GM21529 (cell line): ENCODE measurements around the gene ASTN2.

Source experiments
- ATAC-seq: cut with Tn5 transposase; IDR thresholded peaks from one replicate; pipeline ENCODE4 v1.9.1; 2021; ENCODE audit not compliant: unreplicated experiment

ASTN2 gene

GRCh38 chr9:116451500-116452115, 963.2 kb downstream of the ASTN2 start:
- ATAC-seq = no peak

- peak; percentile 97 for ATAC-seq
Measured at GRCh38 chr9:116450378-116451139, 964.3 kb downstream of the ASTN2 start.

GRCh38 chr9:116449949-116450348, 964.9 kb downstream of the ASTN2 start:
- ATAC-seq = no peak

GRCh38 chr9:116448431-116448830, 966.4 kb downstream of the ASTN2 start:
- ATAC-seq = no peak

GRCh38 chr9:116447934-116448333, 966.9 kb downstream of the ASTN2 start:
- ATAC-seq = no peak

GRCh38 chr9:116442528-116442927, 972.3 kb downstream of the ASTN2 start:
- ATAC-seq = no peak

- no peak for ATAC-seq
Measured at GRCh38 chr9:116437411-116438370, 977.2 kb downstream of the ASTN2 start.

- ATAC-seq = no peak
Measured at GRCh38 chr9:116436121-116436520, 978.7 kb downstream of the ASTN2 start.

GRCh38 chr9:116435706-116436105, 979.2 kb downstream of the ASTN2 start:
- ATAC-seq = no peak

GRCh38 chr9:116434314-116434713, 980.5 kb downstream of the ASTN2 start:
- no peak for ATAC-seq

- no peak for ATAC-seq
Measured at GRCh38 chr9:116432051-116432450, 982.8 kb downstream of the ASTN2 start.

GRCh38 chr9:116430849-116431248, 984.0 kb downstream of the ASTN2 start:
- no peak for ATAC-seq

- no peak for ATAC-seq
Measured at GRCh38 chr9:116425244-116425643, 989.6 kb downstream of the ASTN2 start.

GRCh38 chr9:116423149-116423548, 991.7 kb downstream of the ASTN2 start:
- no peak for ATAC-seq

GRCh38 chr9:116422119-116422979, 992.5 kb downstream of the ASTN2 start:
- ATAC-seq = no peak

- ATAC-seq = no peak
Measured at GRCh38 chr9:116420993-116421538, 993.8 kb downstream of the ASTN2 start.

- ATAC-seq = no peak
Measured at GRCh38 chr9:116419181-116419580, 995.7 kb downstream of the ASTN2 start.

GRCh38 chr9:116417464-116417863, 997.4 kb downstream of the ASTN2 start:
- ATAC-seq = no peak

GRCh38 chr9:116416421-116416820, 998.4 kb downstream of the ASTN2 start:
- no peak for ATAC-seq

GRCh38 chr9:116414374-116414773, 1000.5 kb downstream of the ASTN2 start:
- no peak for ATAC-seq
